SHP77 treated with DMSO at 0.1 percent for 48 hours (cell line): ENCODE measurements around the gene C1QTNF1.
"Not testable (repeated sequence)": the region's sequence is repeated elsewhere in the genome, so short reads cannot be mapped to it uniquely, and the experiment has no call there.

Source experiments
- DNase-seq: peaks from one replicate; lab custom pipeline; 2025; lab: John Stamatoyannopoulos, UW

The C1QTNF1 gene

GRCh38 chr17:79024901-79025737 lies 1.1 kb downstream of the C1QTNF1 start:
- DNase-seq, result no peak

GRCh38 chr17:79026376-79027273 lies 2.7 kb downstream of the C1QTNF1 start:
- no peak for DNase-seq

GRCh38 chr17:79027274-79027924 lies 3.4 kb downstream of the C1QTNF1 start:
- DNase-seq, result no peak

- DNase-seq, result no peak
These were observed 4.0 kb downstream of the C1QTNF1 start for GRCh38 chr17:79027925-79028491.

GRCh38 chr17:79028496-79029326 lies 4.7 kb downstream of the C1QTNF1 start:
- DNase-seq, result no peak

- no peak for DNase-seq
These were observed 5.5 kb downstream of the C1QTNF1 start for GRCh38 chr17:79029327-79030009.

GRCh38 chr17:79030636-79031035 lies 6.7 kb downstream of the C1QTNF1 start:
- DNase-seq, result not testable (repeated sequence)

GRCh38 chr17:79031996-79032875 lies 8.3 kb downstream of the C1QTNF1 start:
- no peak for DNase-seq

GRCh38 chr17:79033046-79033616 lies 9.2 kb downstream of the C1QTNF1 start:
- DNase-seq, result no peak

GRCh38 chr17:79033741-79034501 lies 10.0 kb downstream of the C1QTNF1 start:
- peak; percentile 44 for DNase-seq

- no peak for DNase-seq
These were observed 11.0 kb downstream of the C1QTNF1 start for GRCh38 chr17:79034931-79035485.

- DNase-seq, result no peak
These were observed 11.7 kb downstream of the C1QTNF1 start for GRCh38 chr17:79035686-79036085.

GRCh38 chr17:79036181-79036580 lies 12.2 kb downstream of the C1QTNF1 start:
- DNase-seq, result no peak

GRCh38 chr17:79036596-79036995 lies 12.6 kb downstream of the C1QTNF1 start:
- DNase-seq, result no peak

GRCh38 chr17:79038545-79039135 lies 14.7 kb downstream of the C1QTNF1 start:
- DNase-seq, result no peak

GRCh38 chr17:79039171-79039570 lies 15.2 kb downstream of the C1QTNF1 start:
- no peak for DNase-seq

GRCh38 chr17:79039886-79040285 lies 15.9 kb downstream of the C1QTNF1 start:
- no peak for DNase-seq
